ENCODE measurements around the gene TRIM54. TPM values are rescaled to one million over a fixed set of nuclear protein-coding genes. Genes with fewer than 3 reads are reported as not detected.

TRIM54 gene
- total and polyA plus RNA-seq, 8 donors: 0.13 to 0.87 (median 0.43) TPM; not detected in 4

- Histone ChIP-seq H3K4me3 (no peak overlapping the region), H3K36me3 (peaks cover 7 to 42% (median 35%) of the 10 kb centered on the region in 4 donors), H3K27me3 (peaks cover 22 to 46% (median 38%) of the 10 kb centered on the region in 3 donors), H3K27ac (no peak overlapping the region), H3K4me1 (peaks cover 22 to 27% (median 25%) of the 10 kb centered on the region in 4 donors), H3K9me3 (no peaks in the 10 kb centered on the region)
- DNase-seq: no peak
- 69 to 76% (median 73%) methylated on average over 6 of the region's 6 CpGs for WGBS, 5 donors
- TF ChIP-seq, protein P1, sequence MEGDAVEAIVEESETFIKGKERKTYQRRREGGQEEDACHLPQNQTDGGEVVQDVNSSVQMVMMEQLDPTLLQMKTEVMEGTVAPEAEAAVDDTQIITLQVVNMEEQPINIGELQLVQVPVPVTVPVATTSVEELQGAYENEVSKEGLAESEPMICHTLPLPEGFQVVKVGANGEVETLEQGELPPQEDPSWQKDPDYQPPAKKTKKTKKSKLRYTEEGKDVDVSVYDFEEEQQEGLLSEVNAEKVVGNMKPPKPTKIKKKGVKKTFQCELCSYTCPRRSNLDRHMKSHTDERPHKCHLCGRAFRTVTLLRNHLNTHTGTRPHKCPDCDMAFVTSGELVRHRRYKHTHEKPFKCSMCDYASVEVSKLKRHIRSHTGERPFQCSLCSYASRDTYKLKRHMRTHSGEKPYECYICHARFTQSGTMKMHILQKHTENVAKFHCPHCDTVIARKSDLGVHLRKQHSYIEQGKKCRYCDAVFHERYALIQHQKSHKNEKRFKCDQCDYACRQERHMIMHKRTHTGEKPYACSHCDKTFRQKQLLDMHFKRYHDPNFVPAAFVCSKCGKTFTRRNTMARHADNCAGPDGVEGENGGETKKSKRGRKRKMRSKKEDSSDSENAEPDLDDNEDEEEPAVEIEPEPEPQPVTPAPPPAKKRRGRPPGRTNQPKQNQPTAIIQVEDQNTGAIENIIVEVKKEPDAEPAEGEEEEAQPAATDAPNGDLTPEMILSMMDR (IDR thresholded peaks at IDR 0.05): no peak
- TF ChIP-seq POLR2AphosphoS5 (IDR thresholded peaks at IDR 0.05) (no peak), EP300 (IDR thresholded peaks at IDR 0.05) (no peak)
- intact Hi-C loops (cut with DNase I; ENCODE audit: low total_unique reads): no loop called here
Observed at GRCh38 chr2:27309651-27310050, 27.4 kb downstream of the TRIM54 start.

- TF ChIP-seq, protein P1 (IDR thresholded peaks at IDR 0.05): no peak
- TF ChIP-seq POLR2AphosphoS5 (IDR thresholded peaks at IDR 0.05) (no peak), POLR2A (IDR thresholded peaks at IDR 0.05) (no peak), EP300 (IDR thresholded peaks at IDR 0.05) (no peak)
- H3K27me3 ChIP-seq: peaks cover 14 to 21% (median 19%) of the 10 kb centered on the region in 3 donors
- 92 to 100% (median 98%) methylated on average over 3 of the region's 3 CpGs for WGBS, 5 donors
- intact Hi-C loops (cut with DNase I; ENCODE audit: low total_unique reads): no loop called here
- H3K4me1 ChIP-seq: peaks cover 13 to 17% (median 14%) of the 10 kb centered on the region in 4 donors
- no peaks in the 10 kb centered on the region for H3K9me3 ChIP-seq
- no peak overlapping the region for H3K27ac ChIP-seq
- peaks cover 7 to 59% (median 53%) of the 10 kb centered on the region in 4 donors for H3K36me3 ChIP-seq
- H3K4me3 ChIP-seq: no peak overlapping the region
- DNase-seq: no peak
Observed at GRCh38 chr2:27312152-27312551, 29.9 kb downstream of the TRIM54 start.

DNA sequence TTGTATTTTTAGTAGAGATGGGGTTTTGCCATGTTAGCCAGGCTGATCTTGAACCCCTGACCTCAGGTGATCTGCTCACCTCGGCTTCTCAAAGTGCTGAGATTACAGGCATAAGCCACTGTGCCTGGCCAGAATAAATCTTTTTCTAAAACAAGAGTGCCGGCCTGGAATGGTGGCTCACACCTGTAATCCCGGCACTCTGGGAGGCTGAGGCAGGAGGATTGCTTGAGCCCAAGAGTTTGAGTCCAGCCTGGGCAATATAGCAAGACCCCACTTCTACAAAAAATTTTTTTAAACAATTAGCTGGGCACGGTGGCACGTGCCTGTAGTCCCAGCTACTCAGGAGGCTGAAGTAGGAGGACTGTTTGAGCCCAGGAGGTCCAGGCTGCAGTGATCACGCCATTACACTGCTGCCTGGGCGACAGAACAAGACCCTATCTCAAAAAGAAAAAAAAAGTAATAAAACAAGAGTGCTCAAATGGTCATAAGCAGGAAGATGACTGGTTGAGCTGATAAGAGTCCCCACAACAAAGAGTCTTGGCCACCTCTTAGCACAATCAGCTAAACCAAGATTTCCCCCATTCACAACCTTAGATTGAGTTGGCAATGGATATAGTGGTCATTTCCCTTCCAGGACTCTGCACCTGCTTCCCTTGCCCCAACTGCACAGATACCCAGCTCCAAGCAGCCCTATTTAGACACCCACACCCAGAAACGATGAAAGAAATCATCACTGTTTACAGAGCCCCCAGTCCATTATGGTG, 31.8 kb downstream of the TRIM54 start:
- Histone ChIP-seq H3K27me3 (peaks cover 0 to 2% (median 0%) of the 10 kb centered on the region in 3 donors), H3K36me3 (peaks cover 7 to 60% (median 47%) of the 10 kb centered on the region in 4 donors), H3K4me1 (peaks cover 0 to 7% (median 0%) of the 10 kb centered on the region in 4 donors), H3K4me3 (no peak overlapping the region), H3K27ac (no peak overlapping the region), H3K9me3 (no peaks in the 10 kb centered on the region)
- DNase-seq: no peak
- WGBS, 5 donors: 84 to 94% (median 90%) methylated on average over 8 of the region's 8 CpGs
- TF ChIP-seq, protein P1 (IDR thresholded peaks at IDR 0.05): no peak
- TF ChIP-seq POLR2AphosphoS5 (IDR thresholded peaks at IDR 0.05) (no peak), POLR2A (IDR thresholded peaks at IDR 0.05) (no peak), EP300 (IDR thresholded peaks at IDR 0.05) (no peak)
- intact Hi-C loops (cut with DNase I; ENCODE audit: low total_unique reads): no loop called here

- peaks cover 7 to 54% (median 41%) of the 10 kb centered on the region in 4 donors for H3K36me3 ChIP-seq
- H3K9me3 ChIP-seq: no peaks in the 10 kb centered on the region
- H3K27me3 ChIP-seq: no peaks in the 10 kb centered on the region
- H3K4me1 ChIP-seq: peaks cover 0 to 7% (median 0%) of the 10 kb centered on the region in 4 donors
- TF ChIP-seq EP300 (IDR thresholded peaks at IDR 0.05) (no peak), POLR2AphosphoS5 (IDR thresholded peaks at IDR 0.05) (no peak), POLR2A (IDR thresholded peaks at IDR 0.05) (no peak)
- TF ChIP-seq, protein P1 (IDR thresholded peaks at IDR 0.05): no peak
- DNase-seq: no peak
- 86 to 90% (median 87%) methylated on average over 8 to 9 of the region's 9 CpGs for WGBS, 5 donors
- no peak overlapping the region for H3K27ac ChIP-seq
- no peak overlapping the region for H3K4me3 ChIP-seq
- intact Hi-C loops (cut with DNase I; ENCODE audit: low total_unique reads): no loop called here
Observed at GRCh38 chr2:27314709-27315108, 32.5 kb downstream of the TRIM54 start.

All from stomach (tissue), 9 donors.